SH-SY5Y (cell line): ENCODE data around the gene PLEKHF1.

Experiments used
- GATA2 ChIP-seq: IDR thresholded peaks from 2 replicates; pipeline ENCODE4 v1.6.1; 2011; ENCODE audit warnings: mild to moderate bottlenecking, low read depth, low read length
- GATA3 ChIP-seq: IDR thresholded peaks from 2 replicates; pipeline ENCODE4 v1.6.1; 2011; ENCODE audit warnings: low read depth, mild to moderate bottlenecking, low read length, moderate library complexity

GRCh38 chr19:29667387-29667783 lies 2.1 kb downstream of the PLEKHF1 start:
- no peak for TF ChIP-seq GATA2
- no peak for TF ChIP-seq GATA3
